Esophagus squamous epithelium (tissue), 4 donors: ENCODE measurements around the gene SMIM24.

Experiments used
- POLR2A ChIP-seq, 4 donors: fragments of 450-650 bp; IDR thresholded peaks; one replicate each; pipeline ENCODE4 v1.6.1; 2017; ENCODE audit warnings: antibody characterized with exemption in 4 of 4, mild to moderate bottlenecking in 4 of 4, moderate library complexity in 3 of 4
- TF ChIP-seq, protein P1 (sequence below), 6 experiments: fragments of 450-650 bp in 4 of 6; fragments of 200-600 bp in 2 of 6; sonication (generic) in 2 of 6; IDR thresholded peaks; one replicate each; pipeline ENCODE4 v1.5.1; 2016 to 2019; ENCODE audit warnings: antibody characterized with exemption in 6 of 6, mild to moderate bottlenecking in 4 of 6, moderate library complexity in 4 of 6

DNA sequence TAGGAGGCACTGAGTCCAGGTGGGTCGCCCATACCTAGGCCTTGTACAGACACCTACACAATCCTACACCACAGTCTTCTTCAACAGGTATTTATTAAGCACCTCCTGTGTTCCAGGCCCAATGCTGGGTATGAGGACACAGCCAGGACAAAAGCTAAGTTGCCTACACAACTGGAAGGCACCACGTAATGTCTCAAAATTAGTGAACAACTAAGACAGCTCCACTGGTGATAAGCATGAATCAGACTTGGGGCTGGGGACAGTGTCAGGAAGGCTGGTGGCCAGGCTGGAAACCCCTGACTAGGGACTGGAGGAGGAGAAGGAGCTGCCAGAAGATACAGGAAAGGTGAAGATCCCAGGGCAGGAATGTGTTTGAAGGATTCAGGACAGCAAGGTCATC lies 2.4 kb downstream of the SMIM24 start:
- TF ChIP-seq, protein P1, sequence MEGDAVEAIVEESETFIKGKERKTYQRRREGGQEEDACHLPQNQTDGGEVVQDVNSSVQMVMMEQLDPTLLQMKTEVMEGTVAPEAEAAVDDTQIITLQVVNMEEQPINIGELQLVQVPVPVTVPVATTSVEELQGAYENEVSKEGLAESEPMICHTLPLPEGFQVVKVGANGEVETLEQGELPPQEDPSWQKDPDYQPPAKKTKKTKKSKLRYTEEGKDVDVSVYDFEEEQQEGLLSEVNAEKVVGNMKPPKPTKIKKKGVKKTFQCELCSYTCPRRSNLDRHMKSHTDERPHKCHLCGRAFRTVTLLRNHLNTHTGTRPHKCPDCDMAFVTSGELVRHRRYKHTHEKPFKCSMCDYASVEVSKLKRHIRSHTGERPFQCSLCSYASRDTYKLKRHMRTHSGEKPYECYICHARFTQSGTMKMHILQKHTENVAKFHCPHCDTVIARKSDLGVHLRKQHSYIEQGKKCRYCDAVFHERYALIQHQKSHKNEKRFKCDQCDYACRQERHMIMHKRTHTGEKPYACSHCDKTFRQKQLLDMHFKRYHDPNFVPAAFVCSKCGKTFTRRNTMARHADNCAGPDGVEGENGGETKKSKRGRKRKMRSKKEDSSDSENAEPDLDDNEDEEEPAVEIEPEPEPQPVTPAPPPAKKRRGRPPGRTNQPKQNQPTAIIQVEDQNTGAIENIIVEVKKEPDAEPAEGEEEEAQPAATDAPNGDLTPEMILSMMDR (IDR thresholded peaks at IDR 0.05), result no peak
- no peak for TF ChIP-seq POLR2A (IDR thresholded peaks at IDR 0.05)
